ENCODE measurements around the gene DARS1.
"Not testable (repeated sequence)": the region's sequence is repeated elsewhere in the genome, so short reads cannot be mapped to it uniquely, and the experiment has no call there.

Gene DARS1

GRCh38 chr2:135945526-135945925 is 39.9 kb downstream of the DARS1 start:
- no peak for DNase-seq (ENCODE audit: low spot score)

GRCh38 chr2:135944625-135945024 is 40.8 kb downstream of the DARS1 start:
- no peak for DNase-seq (ENCODE audit: low spot score)

- no peak for DNase-seq (ENCODE audit: low spot score)
These were observed 42.3 kb downstream of the DARS1 start for GRCh38 chr2:135942936-135943688.

GRCh38 chr2:135936524-135936923 is 48.9 kb downstream of the DARS1 start:
- no peak for DNase-seq (ENCODE audit: low spot score)

GRCh38 chr2:135935914-135936313 is 49.5 kb downstream of the DARS1 start:
- DNase-seq (ENCODE audit: low spot score): no peak

- DNase-seq (ENCODE audit: low spot score): no peak
These were observed 53.5 kb downstream of the DARS1 start for GRCh38 chr2:135931776-135932443.

- no peak for DNase-seq (ENCODE audit: low spot score)
These were observed 58.8 kb downstream of the DARS1 start for GRCh38 chr2:135926605-135927004.

GRCh38 chr2:135925571-135925970 is 59.9 kb downstream of the DARS1 start:
- no peak for DNase-seq (ENCODE audit: low spot score)

- DNase-seq (ENCODE audit: low spot score): peak; percentile 80
These were observed 69.2 kb downstream of the DARS1 start for GRCh38 chr2:135916207-135916606.

- DNase-seq (ENCODE audit: low spot score): no peak
These were observed 70.9 kb downstream of the DARS1 start for GRCh38 chr2:135914485-135914884.

- DNase-seq (ENCODE audit: low spot score): peak; percentile 79
These were observed 71.6 kb downstream of the DARS1 start for GRCh38 chr2:135913727-135914365.

GRCh38 chr2:135909976-135910375 is 75.5 kb downstream of the DARS1 start:
- no peak for DNase-seq (ENCODE audit: low spot score)

GRCh38 chr2:135905679-135906078 is 79.7 kb downstream of the DARS1 start:
- no peak for DNase-seq (ENCODE audit: low spot score)

- no peak for DNase-seq (ENCODE audit: low spot score)
These were observed 81.0 kb downstream of the DARS1 start for GRCh38 chr2:135904341-135904989.

GRCh38 chr2:135903650-135904049 is 81.8 kb downstream of the DARS1 start:
- DNase-seq (ENCODE audit: low spot score): no peak

- DNase-seq (ENCODE audit: low spot score): no peak
These were observed 85.9 kb downstream of the DARS1 start for GRCh38 chr2:135899567-135899966.

- no peak for DNase-seq (ENCODE audit: low spot score)
These were observed 87.1 kb downstream of the DARS1 start for GRCh38 chr2:135898234-135898786.

GRCh38 chr2:135894930-135895329 is 90.5 kb downstream of the DARS1 start:
- DNase-seq (ENCODE audit: low spot score): no peak

- DNase-seq (ENCODE audit: low spot score): no peak
These were observed 92.0 kb downstream of the DARS1 start for GRCh38 chr2:135893374-135893794.

GRCh38 chr2:135890835-135891234 is 94.6 kb downstream of the DARS1 start:
- no peak for DNase-seq (ENCODE audit: low spot score)

- DNase-seq (ENCODE audit: low spot score): no peak
These were observed 95.3 kb downstream of the DARS1 start for GRCh38 chr2:135890149-135890548.

GRCh38 chr2:135888587-135888986 is 96.8 kb downstream of the DARS1 start:
- DNase-seq (ENCODE audit: low spot score): not testable (repeated sequence)

Measured in CD4-positive, alpha-beta T cell treated with Interleukin-2 at 100 ng/mL for 4 hours (primary cell).